Right forelimb (tissue), 1 donor: ENCODE data around the gene KDM4B.
"Not testable (repeated sequence)": the region's sequence is repeated elsewhere in the genome, so short reads cannot be mapped to it uniquely, and the experiment has no call there.

ENCODE experiments used
- DNase-seq: peaks from one replicate; pipeline ENCODE4 v3.0.0-alpha.2; 2018

Gene KDM4B

DNA sequence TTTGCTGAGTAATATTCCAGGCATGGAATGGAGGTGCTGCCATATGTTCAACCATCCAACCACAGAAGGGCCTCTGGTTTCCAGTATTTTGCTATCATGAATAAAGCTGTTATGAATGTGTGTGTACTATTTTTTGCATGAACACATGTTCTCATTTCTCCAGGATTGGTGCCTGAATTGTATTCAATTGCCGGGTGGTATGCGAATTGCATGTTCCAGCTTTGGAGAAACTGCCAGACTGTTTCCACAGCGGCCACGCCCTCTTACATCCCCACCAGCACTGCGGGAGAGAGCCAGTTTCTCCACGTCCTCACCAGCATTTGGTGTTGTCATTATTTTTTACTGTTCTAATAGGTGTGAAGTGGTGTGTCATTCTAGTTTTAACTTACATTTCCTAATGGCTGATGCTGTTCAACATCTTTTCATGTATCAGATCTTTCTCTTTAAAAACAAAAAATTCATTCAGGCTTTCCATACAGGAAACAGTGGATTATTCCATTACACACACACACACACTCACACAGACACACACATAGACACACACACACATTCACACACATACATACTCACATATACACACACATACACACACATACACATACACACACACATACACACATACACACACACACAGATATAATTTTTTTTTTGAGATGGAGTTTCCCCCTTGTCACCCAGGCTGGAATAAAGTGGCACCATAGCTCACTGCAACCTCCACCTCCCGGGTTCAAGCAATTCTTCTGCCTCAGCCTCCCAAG is 217.6 kb downstream of the KDM4B start:
- no peak for DNase-seq

DNA sequence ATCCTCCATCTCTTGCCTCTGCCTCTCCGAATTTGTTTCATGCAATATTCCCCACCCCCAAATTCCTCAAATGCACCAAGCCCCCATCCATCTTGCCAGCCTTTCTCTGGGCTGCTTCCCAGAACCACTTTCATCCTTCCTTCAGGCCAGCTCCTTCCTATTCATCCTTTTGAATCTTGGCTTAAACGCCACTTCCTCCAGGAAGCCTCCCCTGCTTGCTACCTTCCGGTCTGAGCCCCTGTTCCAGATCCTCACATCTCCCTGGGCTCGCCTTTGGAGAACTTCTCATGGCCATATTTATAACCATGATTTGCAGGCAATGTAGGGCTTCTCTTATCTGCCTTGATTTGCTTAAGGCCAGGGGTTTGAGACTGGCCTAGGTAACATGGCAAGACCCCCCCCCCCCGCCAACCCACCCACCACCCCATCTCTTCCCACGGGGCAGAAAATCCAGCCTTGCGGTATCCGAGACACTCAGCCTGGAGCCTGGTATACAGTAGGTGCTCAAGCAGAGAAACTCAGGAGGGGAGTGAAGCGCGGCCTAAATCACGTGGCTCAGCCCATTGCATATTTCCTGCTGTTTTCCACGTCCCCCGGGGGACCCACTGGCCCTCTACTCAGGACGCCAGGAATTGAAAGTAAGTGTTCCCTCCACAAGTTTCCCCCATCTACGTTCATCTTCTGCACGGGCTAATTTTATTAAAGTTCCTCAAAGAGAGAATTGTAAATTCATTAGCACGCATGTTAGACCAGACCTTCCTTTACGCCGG is 219.8 kb downstream of the KDM4B start:
- no peak for DNase-seq

- no peak for DNase-seq
These were observed 220.3 kb downstream of the KDM4B start for GRCh38 chr19:5189318-5189607.

- DNase-seq = no peak
These were observed 222.2 kb downstream of the KDM4B start for GRCh38 chr19:5191091-5191490.

- DNase-seq = no peak
These were observed 223.7 kb downstream of the KDM4B start for GRCh38 chr19:5192568-5192967.

- no peak for DNase-seq
These were observed 224.3 kb downstream of the KDM4B start for GRCh38 chr19:5193192-5193591.

- no peak for DNase-seq
These were observed 225.7 kb downstream of the KDM4B start for GRCh38 chr19:5194641-5195040.

- DNase-seq = not testable (repeated sequence)
These were observed 226.7 kb downstream of the KDM4B start for GRCh38 chr19:5195587-5195986.

DNA sequence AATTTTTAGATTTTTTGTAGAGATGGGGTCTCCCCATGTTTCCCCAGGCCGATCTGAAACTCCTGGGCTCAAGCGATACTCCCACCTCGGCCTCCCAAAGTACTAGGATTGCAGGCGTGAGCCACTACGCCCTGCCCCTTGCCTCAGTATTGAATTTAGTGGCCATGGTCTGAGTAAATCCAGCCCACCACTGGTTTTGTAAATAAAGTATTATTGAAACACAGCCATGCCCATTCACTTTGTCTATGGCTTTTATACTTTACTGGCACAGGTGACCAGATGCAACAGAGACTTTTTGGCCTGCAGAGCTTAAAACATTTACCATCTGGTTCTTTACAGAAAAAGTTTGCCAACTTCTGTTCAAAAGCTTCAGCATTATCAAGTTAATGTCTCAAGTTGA is 227.9 kb downstream of the KDM4B start:
- DNase-seq = no peak

DNA sequence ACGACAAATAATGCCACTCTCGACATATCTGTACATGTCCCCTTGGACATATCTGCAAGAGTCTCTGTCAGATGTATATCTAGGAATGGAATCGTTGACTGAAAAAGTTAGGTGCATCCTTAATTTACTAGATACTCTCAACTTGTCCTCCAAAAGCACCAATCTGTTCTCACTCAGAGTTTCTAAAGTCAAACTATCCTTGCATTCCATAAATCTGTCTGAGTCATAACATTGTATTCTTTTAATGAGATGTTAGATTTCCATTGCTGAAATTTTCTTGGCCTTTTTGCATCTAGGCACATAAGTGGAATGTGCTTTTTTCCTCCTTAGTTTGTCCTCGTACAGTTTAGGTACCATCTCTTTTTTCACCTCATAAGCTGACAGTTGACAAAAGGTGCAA is 231.9 kb downstream of the KDM4B start:
- no peak for DNase-seq

- DNase-seq = no peak
These were observed 233.6 kb downstream of the KDM4B start for GRCh38 chr19:5202553-5202952.
